GM12892 (cell line): ENCODE results near the gene TNFRSF13B.

Experiments
- POLR2A ChIP-seq: IDR thresholded peaks from 2 replicates; pipeline ENCODE4 v1.6.1; 2011; ENCODE audit warnings: low read depth, low read length, control low read depth
- POLR2AphosphoS5 ChIP-seq: IDR thresholded peaks from 2 replicates; pipeline ENCODE4 v1.6.1; 2011; ENCODE audit warnings: low read depth, low read length, control low read depth

GRCh38 chr17:16926571-16927451, 45.1 kb downstream of the TNFRSF13B start:
- TF ChIP-seq POLR2A = no peak
- TF ChIP-seq POLR2AphosphoS5 = no peak
